ENCODE data around the gene UBE3C.

- TF ChIP-seq POLR2A (IDR thresholded peaks at IDR 0.05; ENCODE audit: low read depth, low read length): no peak
- TF ChIP-seq POLR2AphosphoS5 (IDR thresholded peaks at IDR 0.05; ENCODE audit: low read depth, low read length): no peak
- no peak for TF ChIP-seq TAF1 (IDR thresholded peaks at IDR 0.05; ENCODE audit: borderline replicate concordance, low read depth, low read length)
Observed at GRCh38 chr7:157205438-157205837, 66.7 kb downstream of the UBE3C start.
